HCT116 (cell line): ENCODE measurements around the gene DBR1. TPM values are rescaled to one million over a fixed set of nuclear protein-coding genes. Genes with fewer than 3 reads are reported as not detected.

Experiments
- ATAC-seq: fragments of 200-7000 bp; cut with Tn5 transposase; 2 replicates; pipeline ENCODE4 v1.9.1; 2020; ENCODE audit warnings: mild to moderate bottlenecking, moderate library complexity
- BruUV-seq: library from RNA; stranded (reverse); fragments of 400-500 nt; replicated peaks from 2 replicates; lab custom pipeline; 2021; lab: Mats Ljungman, UMichigan
- CTCF ChIA-PET: fragments of 300-600 bp; sonication (Branson Sonifier 250); formaldehyde crosslinking; loops from one replicate; lab custom pipeline; 2021; ENCODE audit warnings: antibody characterized with exemption; lab: Charles Lee
- POLR2A ChIA-PET: fragments of 300-600, 350-600 bp; sonication (Branson Sonifier 250); formaldehyde crosslinking; loops from one replicate; lab custom pipeline; 2021; ENCODE audit warnings: antibody characterized with exemption; lab: Charles Lee
- RAD21 ChIA-PET, 2 experiments: fragments of 300-600 bp; sonication (Branson Sonifier 250); formaldehyde crosslinking; loops; one replicate each; lab custom pipeline; 2023; ENCODE audit warnings: low total read pairs in 2 of 2; ENCODE audit not compliant: uncharacterized antibody in 2 of 2, unreplicated experiment in 2 of 2, low non-redundant PET in 1 of 2; lab: Charles Lee
- DNase-seq: peaks from one replicate; pipeline ENCODE4 v3.0.0-alpha.2; 2010; ENCODE audit warnings: low read depth, low spot score
- H2AFZ ChIP-seq: fragments of 200-600 bp; shearing (Covaris generic), sonication (generic); 2 replicates; pipeline ENCODE4 v1.6.1; 2017; ENCODE audit warnings: low read depth, mixed run types, mixed read lengths, antibody characterized with exemption, low read length; ENCODE audit not compliant: poor library complexity, severe bottlenecking
- H3K27ac ChIP-seq: 2 replicates; pipeline ENCODE4 v1.5.1; 2012; ENCODE audit warnings: low read depth, low read length
- H3K27me3 ChIP-seq: fragments of 200-600 bp; sonication (generic); 2 replicates; pipeline ENCODE4 v1.6.1; 2016; ENCODE audit warnings: mixed run types, low read length, mixed read lengths; ENCODE audit not compliant: insufficient read depth
- H3K36me3 ChIP-seq, 2 experiments: fragments of 200-500 bp in 1 of 2; fragments of 200-600 bp in 1 of 2; sonication (Bioruptor generic) in 1 of 2; sonication (generic) in 1 of 2; 2 replicates each; pipeline versions ENCODE4 v1.5.1 to v1.6.1; 2014 to 2016; ENCODE audit warnings: low read length in 2 of 2, inconsistent platforms in 1 of 2, mixed read lengths in 1 of 2, mixed run types in 1 of 2; ENCODE audit not compliant: insufficient read depth in 2 of 2, control insufficient read depth in 1 of 2
- H3K4me1 ChIP-seq, 2 experiments: fragments of 200-600 bp in 1 of 2; sonication (generic) in 1 of 2; 2 replicates each; pipeline versions ENCODE4 v1.5.1 to v1.6.1; 2012 to 2017; ENCODE audit warnings: low read length in 2 of 2, inconsistent platforms in 1 of 2, mild to moderate bottlenecking in 1 of 2, mixed read lengths in 1 of 2, mixed run types in 1 of 2, moderate library complexity in 1 of 2; ENCODE audit not compliant: insufficient read depth in 2 of 2, control insufficient read depth in 1 of 2
- H3K4me2 ChIP-seq: fragments of 200-600 bp; sonication (generic); 2 replicates; pipeline ENCODE4 v1.6.1; 2017; ENCODE audit warnings: mixed run types, low read length, mixed read lengths
- H3K4me3 ChIP-seq, 2 experiments: fragments of 200-600 bp in 1 of 2; sonication (generic) in 1 of 2; replicated peaks in 1 of 2; 2 replicates each; pipeline ENCODE4 v1.5.1; 2011 to 2016; ENCODE audit warnings: low read length in 2 of 2, control low read depth in 1 of 2, low read depth in 1 of 2, mild to moderate bottlenecking in 1 of 2, mixed read lengths in 1 of 2, mixed run types in 1 of 2
- H3K79me2 ChIP-seq: fragments of 200-600 bp; sonication (generic); 2 replicates; pipeline ENCODE4 v1.6.1; 2017; ENCODE audit warnings: mild to moderate bottlenecking, mixed run types, low read length, moderate library complexity, mixed read lengths; ENCODE audit not compliant: insufficient read depth
- H3K9ac ChIP-seq: fragments of 200-600 bp; sonication (generic); 2 replicates; pipeline ENCODE4 v1.6.1; 2016; ENCODE audit warnings: low read length, mixed read lengths
- H3K9me2 ChIP-seq: fragments of 200-600 bp; sonication (generic), shearing (Covaris generic); 2 replicates; pipeline ENCODE4 v1.6.1; 2017; ENCODE audit warnings: mixed run types, mild to moderate bottlenecking, moderate library complexity; ENCODE audit not compliant: insufficient read depth
- H3K9me3 ChIP-seq, 2 experiments: fragments of 200-500 bp in 1 of 2; fragments of 200-600 bp in 1 of 2; sonication (Bioruptor generic) in 1 of 2; sonication (generic) in 1 of 2; 2 replicates each; pipeline ENCODE4 v1.6.1; 2014 to 2017; ENCODE audit warnings: low read length in 2 of 2, mixed read lengths in 2 of 2, inconsistent platforms in 1 of 2, low read depth in 1 of 2, mild to moderate bottlenecking in 1 of 2, mixed run types in 1 of 2, moderate library complexity in 1 of 2; ENCODE audit not compliant: control insufficient read depth in 1 of 2, insufficient read depth in 1 of 2
- H4K20me1 ChIP-seq: fragments of 200-600 bp; sonication (generic), shearing (Covaris generic); 2 replicates; pipeline ENCODE4 v1.6.1; 2017; ENCODE audit warnings: mixed run types, mild to moderate bottlenecking, moderate library complexity; ENCODE audit not compliant: insufficient read depth
- ATF3 ChIP-seq: IDR thresholded peaks from 2 replicates; pipeline ENCODE4 v1.6.1; 2012
- CEBPB ChIP-seq: IDR thresholded peaks from 2 replicates; pipeline ENCODE4 v1.6.1; 2012; ENCODE audit warnings: low read depth
- EZH2phosphoT487 ChIP-seq: fragments of 200-600 bp; IDR thresholded peaks from 2 replicates; pipeline ENCODE4 v1.6.1; 2018; ENCODE audit warnings: antibody characterized with exemption, borderline replicate concordance
- FOSL1 ChIP-seq: IDR thresholded peaks from 2 replicates; pipeline ENCODE4 v1.6.1; 2012; ENCODE audit warnings: low read depth
- JUND ChIP-seq: IDR thresholded peaks from 2 replicates; pipeline ENCODE4 v1.6.1; 2012
- POLR2A ChIP-seq: IDR thresholded peaks from 2 replicates; pipeline ENCODE4 v1.7.0; 2011; ENCODE audit warnings: borderline replicate concordance; ENCODE audit not compliant: insufficient read depth, insufficient read length; ENCODE audit errors: extremely low read depth
- POLR2AphosphoS5 ChIP-seq: IDR thresholded peaks from 2 replicates; pipeline ENCODE4 v1.6.1; 2011; ENCODE audit warnings: mild to moderate bottlenecking, low read depth, low read length, moderate library complexity
- REST ChIP-seq: IDR thresholded peaks from 2 replicates; pipeline ENCODE4 v1.6.1; 2012; ENCODE audit warnings: low read depth
- SIN3A ChIP-seq: IDR thresholded peaks from 2 replicates; pipeline ENCODE4 v1.6.1; 2012; ENCODE audit warnings: low read depth
- SRF ChIP-seq: IDR thresholded peaks from 2 replicates; pipeline ENCODE4 v1.6.1; 2012; ENCODE audit warnings: low read depth
- YY1 ChIP-seq: IDR thresholded peaks from 2 replicates; pipeline ENCODE4 v1.6.1; 2011; ENCODE audit warnings: low read length, low read depth, moderate library complexity, mild to moderate bottlenecking; ENCODE audit not compliant: insufficient replicate concordance; ENCODE audit errors: extremely low read depth
- ZBTB33 ChIP-seq: IDR thresholded peaks from 2 replicates; pipeline ENCODE4 v1.6.1; 2011; ENCODE audit warnings: mild to moderate bottlenecking, low read length, moderate library complexity; ENCODE audit not compliant: insufficient replicate concordance; ENCODE audit errors: extremely low read depth
- ZFX ChIP-seq: fragments of 450-650 bp; IDR thresholded peaks from 2 replicates; pipeline ENCODE4 v1.6.1; 2017
- intact Hi-C: fragments of 100-400 bp; cut with micrococcal nuclease; formaldehyde crosslinking; loops from 2 replicates; pipeline ENCODE4 v1.10.0; 2022
- total RNA-seq: library from RNA; stranded (reverse); gene quantifications from one replicate; pipeline ENCODE4 v1.2.1, GENCODE V29; 2021; ENCODE audit not compliant: unreplicated experiment

The DBR1 gene
- total RNA-seq, 1 experiment from 2014 or later = 21.6 TPM

- Histone ChIP-seq H3K9me3 (no peaks in the 10 kb centered on the region), H3K4me1 (no peaks in the 10 kb centered on the region), H3K79me2 (no peaks in the 10 kb centered on the region), H3K36me3 (no peaks in the 10 kb centered on the region), H3K4me3 (no peak overlapping the region), H2AFZ (no peak overlapping the region), H4K20me1 (no peaks in the 10 kb centered on the region), H3K9ac (no peak overlapping the region), H3K27me3 (no peaks in the 10 kb centered on the region), H3K4me2 (no peak overlapping the region), H3K9me2 (no peaks in the 10 kb centered on the region), H3K27ac (no peak overlapping the region)
- TF ChIP-seq SRF = no peak
- TF ChIP-seq POLR2AphosphoS5 = no peak
- no peak for TF ChIP-seq ZBTB33
- no peak for TF ChIP-seq REST
- no peak for TF ChIP-seq EZH2phosphoT487
- no peak for TF ChIP-seq ATF3
- no peak for TF ChIP-seq SIN3A
- no peak for TF ChIP-seq FOSL1
- no peak for TF ChIP-seq YY1
- TF ChIP-seq ZFX = no peak
- no peak for TF ChIP-seq CEBPB
- no peak for TF ChIP-seq JUND
- TF ChIP-seq POLR2A = no peak
- ATAC-seq (no peak), DNase-seq (no peak)
- ChIA-PET POLR2A (no interaction called here), RAD21 (no interaction called here), CTCF (no interaction called here)
- no TSS peak for BruUV-seq
- intact Hi-C loops = no loop called here
These were observed 33.8 kb downstream of the DBR1 start for GRCh38 chr3:138140940-138141339.
